Measurements from ENCODE around the gene ZMAT5. TPM values are rescaled to one million over a fixed set of nuclear protein-coding genes. Genes with fewer than 3 reads are reported as not detected.

ZMAT5 gene
- total and polyA plus RNA-seq, 10 of the 15 experiments (the other 5 are each of a cell fraction or from before 2014, with no cell fraction given): 2.3 to 43.0 (median 21.9) TPM

DNA sequence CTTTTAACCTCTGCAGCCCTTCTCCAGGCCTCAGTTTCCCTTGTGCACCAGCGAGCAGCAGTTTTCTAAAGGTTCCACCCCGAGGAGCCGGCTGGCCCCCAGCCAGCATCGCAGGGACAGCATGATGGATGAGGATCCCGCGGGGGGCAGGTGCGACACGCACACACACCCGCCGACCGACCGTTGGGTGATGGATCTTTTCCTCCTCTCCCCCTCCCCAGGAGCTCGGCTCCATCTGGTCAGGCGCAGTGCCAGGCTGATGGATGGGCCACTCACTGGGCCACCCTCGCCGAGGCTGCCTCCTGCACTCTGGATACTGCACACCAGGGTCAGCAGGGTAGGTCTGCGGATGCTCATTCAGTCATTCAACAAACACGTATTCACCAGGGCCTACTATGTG lies 59.8 kb downstream of the ZMAT5 start:
- in situ Hi-C loops (cut with MboI): no loop called here
- POLR2A ChIA-PET: no interaction called here

More for the DNA sequence above, 59.8 kb downstream of the ZMAT5 start:
- no peak overlapping the region for H3K4me2 ChIP-seq (ENCODE audit: control insufficient read depth, insufficient read depth)
- no peak overlapping the region for H3K9ac ChIP-seq (ENCODE audit: control insufficient read depth, insufficient read depth, low read length)
- H3K4me3 ChIP-seq: no peak overlapping the region
- DNase-seq (ENCODE audit: low read depth, low spot score): no peak
- no peak for TF ChIP-seq CREB1 (IDR thresholded peaks at IDR 0.05; ENCODE audit: low read depth)
- TF ChIP-seq TCF12 (IDR thresholded peaks at IDR 0.05; ENCODE audit: low read depth, low read length): no peak
- TF ChIP-seq RCOR1 (conservative IDR thresholded peaks at IDR 0.05; ENCODE audit: low read depth, low read length): no peak
- TF ChIP-seq SKIL (IDR thresholded peaks at IDR 0.05; ENCODE audit: low read depth, poor library complexity, severe bottlenecking): no peak
- TF ChIP-seq ASH2L (IDR thresholded peaks at IDR 0.05; ENCODE audit: borderline replicate concordance, low read depth): no peak
- no peak for TF ChIP-seq CEBPZ (IDR thresholded peaks at IDR 0.05; ENCODE audit: low read depth, low read length)
- no peak for TF ChIP-seq ZBTB11 (CRISPR knock-in tag; IDR thresholded peaks at IDR 0.05)
- TF ChIP-seq MXI1 (IDR thresholded peaks at IDR 0.05; ENCODE audit: low read depth, low read length): no peak
- TF ChIP-seq GATAD2B (conservative IDR thresholded peaks at IDR 0.05; ENCODE audit: low read depth): no peak
- SMC1A ChIA-PET (ENCODE audit: uncharacterized antibody, unreplicated experiment): no interaction called here
- RAD21 ChIA-PET (ENCODE audit: unreplicated experiment): no interaction called here
- ATAC-seq: no peak
- CTCF ChIA-PET: no interaction called here
- intact Hi-C loops (cut with micrococcal nuclease; ENCODE audit: unreplicated experiment): no loop called here
- no peaks in the 10 kb centered on the region for H3K27me3 ChIP-seq (replicated peaks in 1 of 2; ENCODE audit: control insufficient read depth in 2 of 2, insufficient read depth in 2 of 2, low read length in 1 of 2)
- no peaks in the 10 kb centered on the region for H4K20me1 ChIP-seq (ENCODE audit: control insufficient read depth, insufficient read depth)
- FAIRE-seq: no peak
- H3K36me3 ChIP-seq (ENCODE audit: control insufficient read depth in 2 of 2, insufficient read depth in 2 of 2, low read length in 1 of 2): no peaks in the 10 kb centered on the region
- no TSS peak for BruUV-seq (replicated peaks)
- 0 out of 2 replicates have a peak, but pooled peaks cover 3% of the 10 kb centered on the region for H3K4me1 ChIP-seq (ENCODE audit: control insufficient read depth, insufficient read depth, low read length)
- H3K79me2 ChIP-seq (ENCODE audit: control insufficient read depth, insufficient read depth, low read length): no peaks in the 10 kb centered on the region
- H2AFZ ChIP-seq (ENCODE audit: control insufficient read depth, low read depth, low read length): no peak overlapping the region
- no peaks in the 10 kb centered on the region for H3K9me3 ChIP-seq (replicated peaks; ENCODE audit: control insufficient read depth, insufficient read depth, low read length)
- WGBS (ENCODE audit: insufficient coverage, insufficient replicate concordance, low lambda C conversion rate, missing lambda C conversion rate): 38% methylated on average over 18 of the region's 18 CpGs
- H3K27ac ChIP-seq (ENCODE audit: control insufficient read depth, insufficient read depth): no peak overlapping the region

All from GM12878 (cell line).